NCI-H82 treated with DMSO at 0.1 percent for 48 hours (cell line): Measurements from ENCODE around the gene NOP9.

Experiments used
- DNase-seq: peaks from one replicate; lab custom pipeline; 2025; ENCODE audit not compliant: unreplicated experiment; lab: John Stamatoyannopoulos, UW

Gene NOP9

GRCh38 chr14:24307575-24308341 lies 8.1 kb downstream of the NOP9 start, which contains the start of gene CIDEB:
Gene CIDEB, minus strand, starts transcription at chr14:24307977. Its CDS starts 119 bp downstream, at chr14:24307858.
- DNase-seq = no peak

- no peak for DNase-seq
These were observed 8.9 kb downstream of the NOP9 start for GRCh38 chr14:24308342-24309124.

- no peak for DNase-seq
These were observed 10.1 kb downstream of the NOP9 start, which contains the start of gene LTB4R2 for GRCh38 chr14:24309538-24310264. Gene LTB4R2, plus strand, starts transcription at chr14:24310140. Its CDS starts 525 bp downstream, at chr14:24310665.

DNA sequence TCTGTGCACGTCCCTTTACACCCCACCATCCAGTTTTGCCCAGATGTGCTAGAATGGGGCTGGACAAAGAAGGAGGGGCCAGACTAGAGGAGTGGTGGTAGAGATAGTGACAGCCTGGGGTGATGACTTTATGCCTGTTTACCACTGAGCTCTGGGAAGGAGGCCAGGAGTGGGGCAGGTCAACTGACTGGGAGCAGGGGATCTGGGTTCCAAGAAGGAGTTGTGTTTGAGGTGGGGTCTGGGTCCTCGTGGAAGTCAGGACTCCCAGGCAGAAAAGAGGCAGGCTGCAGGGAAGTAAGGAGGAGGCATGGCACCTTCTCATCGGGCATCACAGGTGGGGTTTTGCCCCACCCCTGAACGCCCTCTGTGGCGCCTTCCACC lies 10.6 kb downstream of the NOP9 start:
- DNase-seq = no peak

DNA sequence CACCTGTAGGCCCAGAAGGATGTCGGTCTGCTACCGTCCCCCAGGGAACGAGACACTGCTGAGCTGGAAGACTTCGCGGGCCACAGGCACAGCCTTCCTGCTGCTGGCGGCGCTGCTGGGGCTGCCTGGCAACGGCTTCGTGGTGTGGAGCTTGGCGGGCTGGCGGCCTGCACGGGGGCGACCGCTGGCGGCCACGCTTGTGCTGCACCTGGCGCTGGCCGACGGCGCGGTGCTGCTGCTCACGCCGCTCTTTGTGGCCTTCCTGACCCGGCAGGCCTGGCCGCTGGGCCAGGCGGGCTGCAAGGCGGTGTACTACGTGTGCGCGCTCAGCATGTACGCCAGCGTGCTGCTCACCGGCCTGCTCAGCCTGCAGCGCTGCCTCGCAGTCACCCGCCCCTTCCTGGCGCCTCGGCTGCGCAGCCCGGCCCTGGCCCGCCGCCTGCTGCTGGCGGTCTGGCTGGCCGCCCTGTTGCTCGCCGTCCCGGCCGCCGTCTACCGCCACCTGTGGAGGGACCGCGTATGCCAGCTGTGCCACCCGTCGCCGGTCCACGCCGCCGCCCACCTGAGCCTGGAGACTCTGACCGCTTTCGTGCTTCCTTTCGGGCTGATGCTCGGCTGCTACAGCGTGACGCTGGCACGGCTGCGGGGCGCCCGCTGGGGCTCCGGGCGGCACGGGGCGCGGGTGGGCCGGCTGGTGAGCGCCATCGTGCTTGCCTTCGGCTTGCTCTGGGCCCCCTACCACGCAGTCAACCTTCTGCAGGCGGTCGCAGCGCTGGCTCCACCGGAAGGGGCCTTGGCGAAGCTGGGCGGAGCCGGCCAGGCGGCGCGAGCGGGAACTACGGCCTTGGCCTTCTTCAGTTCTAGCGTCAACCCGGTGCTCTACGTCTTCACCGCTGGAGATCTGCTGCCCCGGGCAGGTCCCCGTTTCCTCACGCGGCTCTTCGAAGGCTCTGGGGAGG lies 11.3 kb downstream of the NOP9 start, which contains the start of gene LTB4R:
TSS of gene LTB4R (plus strand) at position 857 of the 959 bp plus-strand sequence. CDS start 4,150 bp downstream, outside the sequence.
- no peak for DNase-seq

GRCh38 chr14:24311837-24312615 lies 12.4 kb downstream of the NOP9 start:
- DNase-seq = no peak

DNA sequence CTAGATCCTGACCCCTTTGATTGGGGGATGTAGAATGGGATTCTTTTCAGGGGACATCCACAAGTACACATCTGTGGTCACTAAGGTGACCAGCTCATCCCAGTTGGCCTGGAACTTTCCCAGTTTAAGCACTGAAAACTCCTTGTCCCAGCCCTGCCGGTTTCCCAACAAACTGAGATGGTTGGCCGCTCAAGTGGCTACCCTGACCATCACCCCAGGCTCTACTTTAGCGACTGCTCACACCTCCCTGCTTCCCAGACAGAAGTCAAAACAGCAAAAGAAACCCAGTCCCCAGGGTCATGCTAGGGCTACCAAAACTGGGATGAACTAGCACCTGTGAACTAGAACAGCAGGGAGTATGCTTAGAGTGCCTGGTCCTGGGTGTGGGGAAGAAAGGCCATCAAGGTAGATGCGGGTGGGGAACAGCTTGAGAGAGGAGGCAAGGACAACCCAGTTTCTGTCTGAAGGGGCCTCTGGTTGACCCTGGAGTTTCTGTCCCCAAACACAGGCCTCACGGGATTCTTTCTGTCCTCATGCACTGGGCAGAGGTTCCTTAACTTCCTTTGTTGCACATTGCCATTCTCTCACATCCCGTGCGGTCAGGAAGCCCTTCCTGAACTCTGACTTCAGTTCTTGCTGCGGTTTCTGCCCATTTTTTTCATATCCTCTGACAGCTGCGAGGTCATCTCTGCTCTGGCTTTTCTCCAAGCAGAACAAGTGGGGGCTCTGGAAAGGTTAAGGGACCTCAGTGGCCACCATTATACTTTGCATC lies 13.3 kb downstream of the NOP9 start:
- DNase-seq = no peak

DNA sequence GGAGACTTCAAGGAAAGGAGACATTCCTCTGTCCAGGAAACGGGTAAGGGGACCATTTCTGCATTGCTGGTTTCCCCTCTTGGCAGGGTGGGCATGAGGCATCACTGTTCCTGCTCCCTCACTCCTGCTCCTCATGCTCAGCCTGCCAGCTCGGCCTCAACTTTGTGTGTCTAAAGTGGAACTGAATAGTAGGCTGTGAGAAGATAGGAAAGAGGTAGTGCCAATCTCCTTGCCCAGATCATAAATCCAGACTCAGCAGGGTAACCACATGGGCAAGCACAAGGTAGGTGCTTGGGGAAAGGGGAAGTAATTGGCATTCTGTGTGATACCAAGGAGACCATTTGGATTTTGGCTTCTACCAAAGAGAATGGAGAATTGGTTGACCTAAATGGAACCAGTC lies 14.3 kb downstream of the NOP9 start:
- DNase-seq = no peak

DNA sequence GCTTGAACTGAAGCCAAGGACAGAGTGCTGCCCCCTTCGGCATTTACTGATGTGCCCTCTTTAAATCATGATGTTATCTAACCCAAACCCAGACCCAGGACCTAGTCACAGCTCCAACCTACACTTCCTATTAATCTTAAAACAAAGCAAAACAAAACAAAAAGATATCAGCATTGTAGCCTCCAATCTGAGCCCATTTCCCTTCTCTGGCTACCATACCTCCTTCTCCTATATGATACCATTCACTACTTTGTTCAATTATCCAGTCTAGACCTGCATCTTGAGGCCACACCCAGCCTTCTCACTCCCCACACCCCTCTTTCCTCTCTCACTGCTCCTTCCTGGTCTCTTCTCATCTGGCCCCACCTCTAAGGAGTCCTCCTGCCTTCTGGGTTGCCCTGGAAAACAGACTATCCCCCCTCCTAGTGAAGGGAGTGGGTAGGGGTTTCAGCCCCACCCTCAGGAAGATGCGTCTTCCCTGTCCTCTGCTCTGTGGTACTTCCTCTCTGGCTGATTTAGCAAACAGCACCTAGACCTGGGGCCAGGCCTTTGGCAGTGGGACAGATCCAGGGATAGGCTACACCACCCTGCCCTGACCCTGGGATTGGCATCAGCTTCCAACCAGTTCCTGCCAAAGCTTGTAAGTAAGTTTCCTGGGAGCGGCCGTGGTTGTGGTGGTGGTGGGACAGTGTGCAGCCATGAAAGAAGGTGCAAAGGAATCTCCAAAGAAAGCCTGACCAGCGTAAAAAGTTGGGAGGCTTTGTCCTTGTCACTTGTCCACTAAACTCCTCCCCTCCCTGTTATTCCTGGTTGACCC lies 14.9 kb downstream of the NOP9 start:
- no peak for DNase-seq

GRCh38 chr14:24315243-24315806 lies 15.7 kb downstream of the NOP9 start:
- DNase-seq = no peak

- DNase-seq = no peak
These were observed 16.4 kb downstream of the NOP9 start for GRCh38 chr14:24315807-24316596.

GRCh38 chr14:24316597-24316950 lies 16.9 kb downstream of the NOP9 start:
- DNase-seq = no peak

DNA sequence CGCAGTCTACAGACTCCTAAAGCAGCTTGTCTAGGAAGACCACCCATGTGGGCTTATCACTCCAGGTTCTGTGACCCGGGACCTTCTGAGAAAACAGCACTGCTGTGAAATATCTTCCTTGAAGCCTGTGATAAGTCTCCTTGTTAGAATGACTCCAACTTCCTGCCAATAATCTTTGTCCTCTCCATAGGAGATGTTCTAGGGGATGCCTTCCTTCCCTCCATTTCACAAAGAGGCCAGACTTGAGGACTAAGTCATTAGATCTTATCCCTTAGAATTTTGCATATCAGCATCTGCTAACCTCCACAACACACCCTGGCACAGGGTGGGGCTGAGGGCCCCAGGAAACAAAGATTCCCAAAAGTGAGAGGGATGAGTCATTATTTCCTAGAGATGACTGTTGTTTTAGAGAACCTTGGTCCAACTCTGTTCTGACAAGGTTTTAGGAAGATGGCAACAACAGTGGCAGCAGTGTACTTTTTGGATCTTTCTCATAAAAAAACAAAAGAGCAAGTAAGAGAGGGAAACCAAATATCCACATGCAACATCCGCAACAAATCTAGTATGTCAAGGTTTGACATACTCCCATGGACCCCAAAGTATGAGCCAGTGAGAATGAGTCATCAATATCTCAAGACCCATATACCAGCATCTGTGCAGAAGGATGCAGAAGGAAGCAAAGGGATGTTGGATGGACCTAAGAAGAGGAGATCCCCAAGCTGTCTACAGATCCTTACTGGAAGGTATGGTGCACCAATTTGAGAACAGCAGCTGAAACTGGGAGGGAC lies 17.7 kb downstream of the NOP9 start:
- DNase-seq = no peak

- no peak for DNase-seq
These were observed 21.7 kb downstream of the NOP9 start for GRCh38 chr14:24321212-24321975.

GRCh38 chr14:24322672-24323071 lies 23.0 kb downstream of the NOP9 start:
- DNase-seq = no peak
